Astrocyte (in vitro differentiated cells and primary cell): ENCODE results near the gene DSTN. TPM values are rescaled to one million over a fixed set of nuclear protein-coding genes. Genes with fewer than 3 reads are reported as not detected.

Source experiments
- DNase-seq: peaks from one replicate; pipeline ENCODE4 v3.0.0-alpha.2; 2010; ENCODE audit warnings: low read depth
- FAIRE-seq: peaks from 2 replicates; lab custom pipeline; 2011; peaks lifted over from hg19 to GRCh38; lab: Jason Lieb, UNC
- H2AFZ ChIP-seq: 2 replicates; pipeline ENCODE4 v1.6.0; 2012; ENCODE audit warnings: low read depth, low read length, inconsistent platforms
- H3K27ac ChIP-seq: 2 replicates; pipeline ENCODE4 v1.5.1; 2011; ENCODE audit warnings: low read depth, low read length, inconsistent platforms
- H3K27me3 ChIP-seq: 2 replicates; pipeline ENCODE4 v1.6.0; 2011; ENCODE audit warnings: low read length, inconsistent platforms; ENCODE audit not compliant: insufficient read depth
- H3K36me3 ChIP-seq: 2 replicates; pipeline ENCODE4 v1.5.1; 2011; ENCODE audit warnings: low read length, inconsistent platforms; ENCODE audit not compliant: insufficient read depth
- H3K4me1 ChIP-seq: 2 replicates; pipeline ENCODE4 v1.5.1; 2011; ENCODE audit warnings: low read length, inconsistent platforms; ENCODE audit not compliant: insufficient read depth
- H3K4me2 ChIP-seq: 2 replicates; pipeline ENCODE4 v1.6.0; 2012; ENCODE audit warnings: low read length, inconsistent platforms
- H3K4me3 ChIP-seq: 2 replicates; pipeline ENCODE4 v1.5.1; 2011; ENCODE audit warnings: low read depth, mild to moderate bottlenecking, low read length, inconsistent platforms; ENCODE audit not compliant: insufficient read depth
- H3K79me2 ChIP-seq: 2 replicates; pipeline ENCODE4 v1.6.0; 2012; ENCODE audit warnings: mild to moderate bottlenecking, low read length, inconsistent platforms; ENCODE audit not compliant: insufficient read depth
- H3K9ac ChIP-seq: 2 replicates; pipeline ENCODE4 v1.6.0; 2012; ENCODE audit warnings: mild to moderate bottlenecking, low read length, inconsistent platforms
- H3K9me3 ChIP-seq: 2 replicates; pipeline ENCODE4 v1.5.1; 2012; ENCODE audit warnings: low read depth, mild to moderate bottlenecking, low read length, inconsistent platforms; ENCODE audit not compliant: insufficient read depth
- H4K20me1 ChIP-seq: 2 replicates; pipeline ENCODE4 v1.6.0; 2012; ENCODE audit warnings: low read length, inconsistent platforms; ENCODE audit not compliant: insufficient read depth
- H3K27ac Mint-ChIP-seq: one replicate; pipeline ENCODE4 v1.8.0; 2021; ENCODE audit warnings: mild to moderate bottlenecking, mixed read lengths; ENCODE audit not compliant: unreplicated experiment
- H3K27me3 Mint-ChIP-seq: one replicate; pipeline ENCODE4 v1.8.0; 2021; ENCODE audit warnings: low read depth, mixed read lengths; ENCODE audit not compliant: unreplicated experiment
- H3K36me3 Mint-ChIP-seq: one replicate; pipeline ENCODE4 v1.8.0; 2021; ENCODE audit warnings: low read depth, mixed read lengths; ENCODE audit not compliant: unreplicated experiment
- H3K4me1 Mint-ChIP-seq: one replicate; pipeline ENCODE4 v1.8.0; 2021; ENCODE audit warnings: low read depth, mixed read lengths; ENCODE audit not compliant: unreplicated experiment
- H3K4me3 Mint-ChIP-seq: one replicate; pipeline ENCODE4 v1.8.0; 2021; ENCODE audit warnings: mild to moderate bottlenecking, moderate library complexity, mixed read lengths; ENCODE audit not compliant: unreplicated experiment
- H3K9me3 Mint-ChIP-seq: one replicate; pipeline ENCODE4 v1.8.0; 2021; ENCODE audit warnings: mild to moderate bottlenecking, mixed read lengths; ENCODE audit not compliant: unreplicated experiment
- EZH2 ChIP-seq: IDR thresholded peaks from 2 replicates; pipeline ENCODE4 v1.6.1; 2012; ENCODE audit warnings: mild to moderate bottlenecking, low read length, inconsistent platforms; ENCODE audit not compliant: insufficient read depth
- total RNA-seq: library from RNA; stranded (reverse); gene quantifications from 2 replicates; pipeline ENCODE4 v1.2.1, GENCODE V29; 2021
- TF ChIP-seq, protein P1 (sequence below): IDR thresholded peaks from 2 replicates; pipeline ENCODE4 v1.5.1; 2011; ENCODE audit warnings: low read depth, mild to moderate bottlenecking, inconsistent platforms, low read length, moderate library complexity; ENCODE audit not compliant: insufficient read depth

The DSTN gene
- total RNA-seq, 1 donor from 2014 or later, result 552 TPM

DNA sequence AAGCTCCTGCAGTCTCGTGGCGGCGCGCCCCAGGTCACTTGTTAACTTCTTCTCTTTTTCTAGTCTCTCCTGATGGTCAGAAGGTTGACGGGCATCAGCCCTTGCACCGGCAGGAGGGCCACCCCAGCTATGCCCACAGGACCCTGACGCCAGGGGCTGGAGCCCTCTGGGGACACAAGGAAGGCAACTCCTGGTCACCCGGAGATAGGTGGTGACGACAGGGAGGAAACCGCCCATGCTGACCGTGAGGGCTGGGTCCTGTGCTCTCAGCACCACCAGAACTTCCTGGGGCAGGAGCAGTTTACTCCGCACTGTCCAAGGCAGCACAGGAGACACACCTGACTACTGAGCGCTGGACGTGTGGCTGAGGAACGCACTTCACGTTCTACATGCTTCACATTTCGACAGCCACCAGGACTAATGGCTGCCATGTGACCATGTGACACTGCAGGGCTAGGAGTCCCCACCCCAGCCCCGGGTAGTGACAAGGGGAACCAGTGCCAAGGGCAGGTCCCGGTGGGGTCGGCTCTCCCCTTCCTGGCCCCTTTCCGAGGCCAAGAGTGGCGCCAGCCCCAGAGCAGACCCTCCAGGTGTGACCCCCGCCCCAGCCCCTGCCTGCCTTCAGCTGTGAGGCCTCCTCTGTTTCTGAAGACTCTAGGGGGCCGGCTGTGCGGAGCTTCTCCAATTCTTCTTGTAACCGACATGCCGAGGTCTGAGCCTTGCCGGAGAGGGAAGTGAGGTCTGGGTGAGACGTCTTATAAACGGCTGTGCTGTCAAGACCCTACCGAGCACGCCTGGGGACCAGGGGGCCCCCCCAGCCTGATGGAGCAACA is 45.2 kb downstream of the DSTN start:
- no peak overlapping the region for H3K4me3 Mint-ChIP-seq
- Histone ChIP-seq H3K36me3 (peaks cover 35% of the 10 kb centered on the region), H3K9me3 (no peaks in the 10 kb centered on the region), H3K27ac (no peak overlapping the region), H3K79me2 (no peaks in the 10 kb centered on the region), H3K4me2 (no peak overlapping the region), H4K20me1 (peaks cover 99% of the 10 kb centered on the region), H3K4me1 (peaks cover 13% of the 10 kb centered on the region), H3K27me3 (no peaks in the 10 kb centered on the region), H2AFZ (no peak overlapping the region), H3K9ac (no peak overlapping the region), H3K4me3 (no peak overlapping the region)
- H3K36me3 Mint-ChIP-seq, result peaks cover 4% of the 10 kb centered on the region
- no peak for TF ChIP-seq EZH2
- TF ChIP-seq, protein P1, sequence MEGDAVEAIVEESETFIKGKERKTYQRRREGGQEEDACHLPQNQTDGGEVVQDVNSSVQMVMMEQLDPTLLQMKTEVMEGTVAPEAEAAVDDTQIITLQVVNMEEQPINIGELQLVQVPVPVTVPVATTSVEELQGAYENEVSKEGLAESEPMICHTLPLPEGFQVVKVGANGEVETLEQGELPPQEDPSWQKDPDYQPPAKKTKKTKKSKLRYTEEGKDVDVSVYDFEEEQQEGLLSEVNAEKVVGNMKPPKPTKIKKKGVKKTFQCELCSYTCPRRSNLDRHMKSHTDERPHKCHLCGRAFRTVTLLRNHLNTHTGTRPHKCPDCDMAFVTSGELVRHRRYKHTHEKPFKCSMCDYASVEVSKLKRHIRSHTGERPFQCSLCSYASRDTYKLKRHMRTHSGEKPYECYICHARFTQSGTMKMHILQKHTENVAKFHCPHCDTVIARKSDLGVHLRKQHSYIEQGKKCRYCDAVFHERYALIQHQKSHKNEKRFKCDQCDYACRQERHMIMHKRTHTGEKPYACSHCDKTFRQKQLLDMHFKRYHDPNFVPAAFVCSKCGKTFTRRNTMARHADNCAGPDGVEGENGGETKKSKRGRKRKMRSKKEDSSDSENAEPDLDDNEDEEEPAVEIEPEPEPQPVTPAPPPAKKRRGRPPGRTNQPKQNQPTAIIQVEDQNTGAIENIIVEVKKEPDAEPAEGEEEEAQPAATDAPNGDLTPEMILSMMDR, result no peak
- FAIRE-seq (no peak), DNase-seq (no peak)
- H3K27ac Mint-ChIP-seq, result no peak overlapping the region
- no peaks in the 10 kb centered on the region for H3K27me3 Mint-ChIP-seq
- peaks cover 8% of the 10 kb centered on the region for H3K4me1 Mint-ChIP-seq
- no peaks in the 10 kb centered on the region for H3K9me3 Mint-ChIP-seq

DNA sequence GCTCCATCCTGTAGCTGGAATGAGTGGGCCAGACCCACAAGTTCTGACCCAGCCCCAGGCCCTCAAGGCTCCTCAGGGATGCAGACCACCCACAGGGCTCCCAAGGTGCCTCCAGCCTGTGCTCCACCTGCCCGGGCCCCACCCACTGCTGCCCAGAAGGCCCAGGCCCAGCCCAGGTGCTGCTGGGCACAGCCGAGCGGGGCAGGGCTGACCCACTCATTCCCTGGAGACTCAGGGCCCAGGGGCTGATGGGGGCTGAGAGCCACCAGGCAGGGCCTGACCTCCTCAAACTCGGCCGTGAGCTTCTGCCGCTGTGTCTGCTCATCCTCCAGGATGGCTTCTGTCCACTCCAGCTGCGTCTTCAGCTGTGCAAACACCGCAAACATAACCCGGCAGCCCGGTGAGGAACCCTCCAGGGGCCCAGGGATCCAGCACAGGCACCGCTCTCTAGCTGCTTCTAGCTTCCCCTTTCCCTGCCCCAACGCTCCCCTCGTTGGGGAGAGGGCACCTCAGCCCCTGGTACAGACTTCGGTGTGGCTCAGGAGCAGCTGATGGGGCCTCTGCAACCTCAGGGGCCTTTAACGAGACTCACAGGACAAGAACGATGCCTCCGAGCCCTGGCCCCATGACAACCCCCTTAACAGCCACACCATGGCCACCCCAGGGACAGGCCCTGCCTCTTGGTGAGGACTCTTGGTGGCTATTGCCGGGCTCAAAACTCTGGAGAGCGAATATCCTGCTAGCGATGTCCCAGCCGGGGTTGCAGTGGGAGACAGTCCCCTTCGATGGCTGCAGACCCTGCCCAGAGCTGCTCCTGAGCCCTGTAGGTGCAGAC is 46.0 kb downstream of the DSTN start:
- Histone ChIP-seq H3K9me3 (no peaks in the 10 kb centered on the region), H3K4me1 (peaks cover 13% of the 10 kb centered on the region), H3K27ac (no peak overlapping the region), H3K4me2 (no peak overlapping the region), H3K4me3 (no peak overlapping the region), H3K79me2 (no peaks in the 10 kb centered on the region), H3K9ac (no peak overlapping the region), H4K20me1 (peaks cover 98% of the 10 kb centered on the region), H3K36me3 (peaks cover 38% of the 10 kb centered on the region), H2AFZ (no peak overlapping the region), H3K27me3 (no peaks in the 10 kb centered on the region)
- Mint-ChIP-seq H3K4me3 (no peak overlapping the region), H3K9me3 (no peaks in the 10 kb centered on the region), H3K36me3 (peaks cover 4% of the 10 kb centered on the region), H3K4me1 (peaks cover 7% of the 10 kb centered on the region), H3K27ac (no peak overlapping the region), H3K27me3 (no peaks in the 10 kb centered on the region)
- TF ChIP-seq, protein P1, result no peak
- no peak for TF ChIP-seq EZH2
- FAIRE-seq, result no peak
- DNase-seq, result no peak
